NCI-H146 treated with DMSO at 0.1 percent for 48 hours (cell line): ENCODE measurements around the gene MYF6.
A peak's percentile ranks its signal among the peaks of the same experiment; 100 is the strongest.
"Not testable (repeated sequence)": the region's sequence is repeated elsewhere in the genome, so short reads cannot be mapped to it uniquely, and the experiment has no call there.

Source experiments
- DNase-seq: peaks from one replicate; lab custom pipeline; 2025; ENCODE audit not compliant: unreplicated experiment; lab: John Stamatoyannopoulos, UW

Gene MYF6

DNA sequence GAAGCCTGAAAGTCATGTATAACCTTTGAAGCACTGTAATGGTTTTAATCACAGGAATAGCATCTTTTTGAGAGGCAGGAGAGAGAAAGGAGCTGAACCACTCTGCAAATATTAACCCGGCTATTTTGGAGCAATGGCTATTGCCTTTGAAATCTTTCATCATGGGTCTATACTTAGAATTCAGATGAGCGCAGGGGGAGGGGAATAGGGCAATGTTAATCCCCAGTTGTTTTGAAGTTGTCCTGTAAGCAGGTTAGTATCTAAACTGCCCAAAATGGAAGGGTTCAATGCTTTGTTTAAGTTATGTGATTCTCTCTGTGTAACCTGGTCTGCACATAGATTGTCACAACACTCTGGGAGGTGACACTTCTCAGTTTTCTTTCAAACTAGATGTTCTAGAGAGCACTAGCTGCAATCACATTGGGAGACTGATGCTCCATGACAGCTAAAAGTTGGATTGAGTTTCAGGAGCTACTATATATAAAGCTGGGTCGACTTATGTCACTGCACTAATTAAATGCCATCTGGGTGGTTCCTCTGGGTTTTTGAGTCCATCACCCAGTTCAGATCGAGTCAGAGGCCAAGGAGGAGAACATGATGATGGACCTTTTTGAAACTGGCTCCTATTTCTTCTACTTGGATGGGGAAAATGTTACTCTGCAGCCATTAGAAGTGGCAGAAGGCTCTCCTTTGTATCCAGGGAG, at the start of gene MYF6:
MYF6 (plus strand) TSS at position 509 of the 704 bp plus-strand sequence; CDS start at position 595, 86 bp downstream.
- DNase-seq, result no peak

DNA sequence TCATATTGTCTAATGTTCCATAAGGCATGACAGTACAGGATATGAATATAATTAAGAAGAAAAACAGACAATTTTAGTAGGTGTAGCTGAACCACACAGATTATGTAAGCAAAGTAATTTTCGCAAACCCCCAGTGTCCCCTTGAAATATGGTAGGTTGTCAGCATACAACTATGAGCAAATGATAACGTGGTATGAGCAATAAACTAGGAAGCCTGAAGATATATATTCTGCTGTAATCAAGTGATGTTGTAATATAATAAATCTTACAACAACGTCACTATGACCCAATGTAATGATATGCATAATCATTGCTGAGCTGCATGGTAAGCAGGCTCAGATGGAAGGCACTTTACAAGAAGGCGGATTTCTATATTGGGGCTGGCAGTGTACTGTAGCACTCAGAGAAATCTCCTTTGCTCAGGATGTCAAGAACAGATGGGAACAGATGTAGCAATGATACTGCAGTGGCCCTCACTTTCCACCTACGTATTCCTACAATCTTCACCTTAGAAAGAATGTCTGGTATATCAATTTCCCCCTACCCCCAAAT, 47.8 kb upstream of the MYF6 start:
- DNase-seq, result no peak

DNA sequence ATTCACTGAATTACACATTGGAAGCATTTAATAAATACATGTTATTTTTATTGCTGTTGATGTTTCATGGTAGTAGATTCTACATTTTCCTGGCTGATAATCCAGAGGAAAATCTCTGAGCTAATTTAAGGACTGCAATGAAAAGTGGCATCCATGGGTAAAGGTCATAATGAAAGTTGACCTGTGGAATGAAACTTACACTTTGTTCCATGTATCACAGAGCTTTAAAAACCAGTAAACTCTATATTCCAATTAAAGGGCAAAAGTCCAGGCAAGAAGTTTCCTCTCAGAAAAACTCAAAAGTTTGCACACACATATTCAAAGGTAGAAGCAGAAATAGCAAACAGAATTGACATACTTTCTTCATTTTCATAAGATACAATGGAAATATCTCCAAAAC, 44.8 kb upstream of the MYF6 start:
- no peak for DNase-seq

DNA sequence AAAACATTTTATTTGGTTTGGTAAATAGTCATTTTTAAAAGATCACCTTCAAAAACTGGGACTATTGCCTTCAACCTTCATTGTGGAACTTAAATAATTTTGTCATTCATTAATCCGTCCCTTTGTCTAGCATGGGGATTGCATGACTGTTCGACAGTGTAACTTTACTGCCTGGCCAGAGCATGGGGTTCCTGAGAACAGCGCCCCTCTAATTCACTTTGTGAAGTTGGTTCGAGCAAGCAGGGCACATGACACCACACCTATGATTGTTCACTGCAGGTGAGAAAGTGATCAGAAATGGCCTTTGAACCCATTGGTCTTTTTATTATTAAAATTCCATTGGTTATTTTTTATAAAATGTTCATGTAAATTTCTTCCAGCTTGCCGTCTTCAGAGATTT, 37.2 kb upstream of the MYF6 start:
- no peak for DNase-seq

- DNase-seq, result not testable (repeated sequence)
Observed at GRCh38 chr12:80676042-80676636, 31.3 kb upstream of the MYF6 start.

DNA sequence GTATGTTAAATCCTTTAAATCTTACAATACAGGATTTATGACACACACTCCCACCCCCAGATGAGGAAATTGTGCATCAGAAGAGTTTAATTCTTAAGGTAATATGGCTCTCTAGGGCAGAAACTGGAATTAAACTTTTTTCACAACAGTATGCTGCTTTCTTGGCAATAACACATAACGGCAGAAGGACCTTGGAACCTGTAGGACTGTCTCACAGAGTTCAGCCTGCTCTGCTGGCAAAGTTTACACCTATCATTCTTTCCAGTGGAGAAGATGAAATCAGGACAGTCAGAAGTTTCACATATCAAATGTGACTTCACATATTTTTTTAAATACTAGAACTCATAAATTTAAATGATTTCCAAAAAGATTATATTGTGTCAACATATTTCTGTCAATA, 30.6 kb upstream of the MYF6 start:
- DNase-seq, result no peak

DNA sequence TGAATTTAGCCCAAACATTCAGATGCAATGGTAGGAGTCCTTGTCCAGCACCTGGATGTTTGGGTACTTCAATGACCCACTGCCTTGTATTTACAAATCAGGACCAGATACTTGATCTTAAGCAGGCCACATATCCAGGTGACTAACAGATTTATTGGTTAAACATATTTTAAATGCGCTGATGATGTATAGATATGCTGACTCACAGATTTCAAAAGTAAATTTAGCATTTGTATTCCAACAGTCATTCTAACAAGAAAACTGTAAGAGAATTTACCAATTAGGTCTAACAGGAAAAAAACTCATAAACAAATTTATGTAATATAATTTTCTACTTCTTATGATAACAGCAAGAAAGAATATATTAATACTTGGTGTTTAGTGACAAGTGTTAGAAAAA, 29.4 kb upstream of the MYF6 start:
- no peak for DNase-seq

DNA sequence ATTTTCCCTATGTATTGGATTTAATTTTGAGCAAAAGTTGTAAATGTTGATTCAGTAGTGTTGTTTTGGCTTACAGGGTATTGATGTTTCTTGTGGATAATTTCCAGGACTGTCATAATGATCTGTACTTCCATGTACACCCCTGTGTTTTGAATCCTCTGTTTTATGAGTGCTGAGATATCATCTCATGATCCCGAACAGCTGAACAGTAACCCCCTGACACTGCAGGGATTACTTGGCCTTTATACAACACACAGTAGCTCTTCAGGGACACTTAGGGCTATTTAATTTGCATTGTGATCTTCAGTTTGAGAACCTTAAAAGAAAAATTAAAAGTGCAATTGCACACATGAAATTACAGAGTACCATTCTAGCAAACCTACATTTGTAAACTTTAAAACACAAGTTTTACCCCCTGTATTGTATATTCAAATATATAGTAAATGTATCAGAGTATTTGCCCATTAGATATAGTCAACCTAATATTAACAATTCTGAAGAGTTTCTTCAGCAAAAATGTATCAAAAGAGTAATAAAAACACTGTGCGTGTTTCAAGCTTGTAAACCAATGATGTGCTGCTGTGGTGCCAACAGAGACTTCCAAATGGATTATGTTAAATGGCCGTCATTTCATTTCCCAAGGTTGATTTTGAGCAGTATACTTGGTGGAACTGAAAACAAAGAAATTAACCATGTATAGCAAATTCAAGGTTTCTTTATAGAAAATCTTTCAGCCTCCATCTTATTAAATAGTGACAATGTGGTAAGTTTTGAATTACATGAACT, 27.9 kb upstream of the MYF6 start:
- no peak for DNase-seq

- no peak for DNase-seq
Observed at GRCh38 chr12:80681287-80681686, 26.1 kb upstream of the MYF6 start.

DNA sequence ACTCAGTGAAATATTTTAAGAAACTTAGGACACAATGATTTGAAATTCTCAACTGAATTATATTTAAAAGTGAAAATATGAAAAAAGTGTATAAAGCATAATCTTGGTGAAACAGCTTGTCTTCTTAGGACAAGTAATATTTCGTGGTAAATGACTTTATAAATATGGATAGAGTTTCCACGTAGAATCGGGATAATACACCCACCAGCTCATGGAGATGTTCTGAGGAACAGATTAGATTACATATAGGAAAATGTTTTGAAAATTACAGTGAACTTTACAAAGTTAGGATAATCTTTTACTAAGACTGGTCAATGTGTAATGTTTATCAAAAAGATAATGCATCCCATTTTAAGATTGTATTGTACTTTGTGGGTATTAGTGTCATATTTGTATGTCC, 25.6 kb upstream of the MYF6 start:
- no peak for DNase-seq

GRCh38 chr12:80684077-80684495, 23.3 kb upstream of the MYF6 start:
- DNase-seq, result no peak

DNA sequence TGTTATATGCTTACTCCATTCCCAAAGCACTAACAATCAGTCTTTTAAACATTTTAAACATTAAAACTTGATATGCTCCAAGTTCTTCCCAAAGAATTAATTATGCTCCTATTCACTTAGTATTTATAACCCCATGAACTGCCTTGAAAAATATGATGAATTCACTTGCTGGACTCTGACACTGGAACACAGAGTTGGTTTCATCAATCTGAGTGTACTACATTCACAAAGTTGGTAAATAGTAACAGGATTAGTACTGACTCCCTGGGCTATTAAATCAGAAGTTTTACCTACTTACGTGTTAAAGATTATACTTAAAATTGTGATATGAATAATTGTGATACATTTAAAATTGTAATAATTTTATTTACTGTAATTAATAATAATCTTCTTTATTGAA, 17.3 kb upstream of the MYF6 start:
- no peak for DNase-seq

DNA sequence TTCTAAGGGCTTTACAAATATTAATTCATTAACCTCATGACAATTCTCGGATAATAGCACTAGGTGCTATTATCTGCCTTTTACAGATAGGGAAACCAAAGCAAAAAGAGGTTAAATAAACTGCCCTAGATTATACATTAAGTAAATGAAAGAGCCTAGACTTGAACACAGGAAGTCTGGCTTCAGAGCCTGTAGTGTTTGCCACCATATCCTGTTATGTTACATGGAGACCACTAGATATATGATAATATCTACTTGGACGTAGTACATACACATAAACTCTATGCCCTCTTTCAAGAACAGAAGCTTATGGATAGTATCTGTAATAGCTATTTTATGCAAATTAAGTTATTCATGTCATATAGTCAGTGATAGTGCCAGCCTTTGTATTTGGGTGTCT, 16.9 kb upstream of the MYF6 start:
- DNase-seq, result no peak

GRCh38 chr12:80692114-80692513, 15.3 kb upstream of the MYF6 start:
- DNase-seq, result no peak

GRCh38 chr12:80697270-80697887, 10.1 kb upstream of the MYF6 start:
- DNase-seq, result no peak

DNA sequence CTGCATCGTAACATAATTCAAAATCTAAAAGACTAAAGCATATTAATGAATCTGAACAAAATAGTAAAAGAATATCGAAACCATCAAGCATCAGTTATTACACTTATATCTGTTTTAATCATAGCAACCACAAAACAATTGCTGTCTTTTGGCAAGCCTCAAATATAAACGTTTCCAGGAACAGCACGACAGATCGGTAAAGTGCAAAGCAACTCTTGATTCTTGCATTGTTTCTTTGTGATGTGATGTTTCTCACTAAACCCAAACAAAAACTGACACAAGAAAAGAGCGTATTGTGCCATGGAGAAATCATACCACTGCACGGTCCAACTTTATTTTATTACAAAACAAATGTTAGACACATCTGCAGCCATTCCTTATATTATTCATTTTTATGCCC, 9.2 kb upstream of the MYF6 start:
- no peak for DNase-seq

DNA sequence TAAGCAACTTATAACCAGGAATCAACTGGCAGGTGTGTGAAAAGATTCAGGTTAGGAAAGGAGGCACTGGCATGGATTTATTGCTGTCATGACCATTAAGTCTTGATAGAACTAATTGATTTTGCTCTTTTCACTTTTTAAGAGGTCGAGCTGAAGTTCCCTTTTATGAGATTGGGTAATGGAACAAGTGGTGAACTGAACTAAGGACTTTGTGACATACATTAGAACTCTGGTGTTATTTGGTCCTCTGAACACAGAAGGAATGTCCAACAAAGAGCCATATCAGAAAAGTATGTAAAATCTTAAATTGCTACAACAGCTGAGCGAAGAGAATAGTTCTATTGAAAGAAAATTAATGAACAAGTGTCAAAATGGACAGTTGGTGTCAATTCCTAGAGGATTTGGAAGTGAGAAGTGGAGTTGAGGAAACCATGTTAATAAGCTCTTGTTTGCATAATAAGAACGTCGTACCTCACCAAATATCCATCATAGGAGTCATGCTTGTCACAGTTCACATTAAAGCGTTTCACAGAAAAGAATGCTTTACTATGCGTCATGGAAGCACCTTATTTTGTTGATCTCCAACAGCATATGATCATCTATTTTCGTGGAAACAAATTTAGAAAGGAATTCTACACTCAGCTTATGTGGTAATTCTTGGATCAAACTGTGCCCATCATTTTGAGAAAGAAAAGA, 8.4 kb upstream of the MYF6 start:
- DNase-seq, result no peak

DNA sequence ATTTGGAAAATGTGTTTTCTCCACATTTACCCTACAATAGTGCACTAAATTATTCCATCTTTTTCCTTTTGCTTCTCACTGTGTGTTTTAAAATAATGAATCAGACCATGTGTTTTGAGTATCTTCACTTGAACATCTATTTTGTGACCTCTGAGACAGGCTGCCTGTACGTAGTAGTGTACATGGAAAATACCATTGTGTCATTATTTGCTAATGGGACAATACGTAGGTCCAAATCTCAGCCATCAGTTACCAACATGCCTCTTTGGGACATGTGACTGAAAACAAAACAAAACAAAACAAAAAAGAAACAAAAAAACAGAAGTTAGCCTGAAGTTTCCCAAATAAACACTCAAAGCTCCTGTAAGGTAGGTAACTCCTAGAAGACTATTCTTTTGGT, 7.1 kb upstream of the MYF6 start:
- DNase-seq, result no peak

GRCh38 chr12:80701388-80701787, 6.0 kb upstream of the MYF6 start:
- no peak for DNase-seq

- peak; percentile 44 for DNase-seq
Observed at GRCh38 chr12:80702889-80703805, 4.3 kb upstream of the MYF6 start.
